Spleen (tissue), 11 donors: ENCODE results near the gene CHST15. TPM values are rescaled to one million over a fixed set of nuclear protein-coding genes. Genes with fewer than 3 reads are reported as not detected.
A peak's percentile ranks its signal among the peaks of the same experiment; 100 is the strongest.

Source experiments
- DNase-seq: peaks from one replicate; pipeline ENCODE4 v3.0.0-alpha.2; 2020
- H3K27ac ChIP-seq, 8 donors: fragments of 200-600 bp; sonication (generic) in 7 of 8; 1 replicate in 4 of 8; 2 replicates in 4 of 8; pipeline versions ENCODE4 v1.5.0 to v1.8.0; 2016 to 2021; ENCODE audit warnings: inconsistent platforms in 4 of 8, mild to moderate bottlenecking in 4 of 8, moderate library complexity in 1 of 8
- H3K27me3 ChIP-seq, 7 donors: fragments of 200-600 bp; sonication (generic) in 6 of 7; replicated peaks in 1 of 7; 1 replicate in 4 of 7; 2 replicates in 3 of 7; pipeline versions ENCODE4 v1.5.0 to v1.8.0; 2016 to 2021; ENCODE audit warnings: inconsistent platforms in 3 of 7, mild to moderate bottlenecking in 1 of 7
- H3K36me3 ChIP-seq, 6 donors: fragments of 200-600 bp; sonication (generic) in 5 of 6; 1 replicate in 4 of 6; 2 replicates in 2 of 6; pipeline versions ENCODE4 v1.5.0 to v1.8.0; 2016 to 2021; ENCODE audit warnings: inconsistent platforms in 2 of 6
- H3K4me1 ChIP-seq, 6 donors: fragments of 200-600 bp; sonication (generic) in 5 of 6; 1 replicate in 3 of 6; 2 replicates in 3 of 6; pipeline versions ENCODE4 v1.5.0 to v1.8.0; 2016 to 2021; ENCODE audit warnings: inconsistent platforms in 3 of 6
- H3K4me3 ChIP-seq, 8 donors: fragments of 200-600 bp; sonication (generic) in 7 of 8; 1 replicate in 4 of 8; 2 replicates in 4 of 8; pipeline versions ENCODE4 v1.5.0 to v1.8.0; 2016 to 2021; ENCODE audit warnings: inconsistent platforms in 4 of 8, mild to moderate bottlenecking in 4 of 8, moderate library complexity in 2 of 8
- H3K9me3 ChIP-seq, 8 donors: fragments of 200-600 bp; sonication (generic) in 7 of 8; 1 replicate in 4 of 8; 2 replicates in 4 of 8; pipeline versions ENCODE4 v1.5.0 to v1.8.0; 2016 to 2021; ENCODE audit warnings: inconsistent platforms in 4 of 8
- POLR2A ChIP-seq, 3 donors: fragments of 450-650 bp; IDR thresholded peaks; one replicate each; pipeline ENCODE4 v1.5.1; 2017; ENCODE audit warnings: antibody characterized with exemption in 3 of 3, mild to moderate bottlenecking in 1 of 3
- POLR2AphosphoS5 ChIP-seq, 3 donors: sonication (generic); formaldehyde crosslinking; IDR thresholded peaks; one replicate each; pipeline ENCODE4 v1.5.1; 2017; ENCODE audit warnings: antibody characterized with exemption in 3 of 3
- WGBS, 5 donors: extraction: QIAGEN DNeasy Blood & Tissue Kit in 3 of 5; methylation state at CpG; one replicate each; pipeline versions ENCODE4 v1.1.5 to v1.1.7; 2013 to 2018; 5-methylcytosine and 5-hydroxymethylcytosine counted together
- intact Hi-C: fragments of 100-400 bp; cut with DNase I; formaldehyde crosslinking; loops from one replicate; pipeline ENCODE4 v1.15.0; 2023; ENCODE audit warnings: low total_unique reads
- polyA plus RNA-seq, 3 donors: library from polyadenylated mRNA; stranded (reverse); fragments of 200-250 nt; gene quantifications; one replicate each; pipeline ENCODE4 v1.2.1, GENCODE V29; 2013
- total RNA-seq, 7 donors: library from RNA; depleted of rRNA in 3 of 7; stranded (reverse); fragments of >200 nt in 3 of 7; fragmentation: NEBNext Ultra II Directional in 4 of 7; extraction: Animal tissue kit (Norgen Biotek cat#: 25700) in 4 of 7; gene quantifications; one replicate each; pipeline versions ENCODE4 v1.1.0 to v1.2.1, GENCODE V29; 2016 to 2021
- TF ChIP-seq, protein P1 (sequence below), 11 experiments: fragments of 200-600 bp in 7 of 11; fragments of 450-650 bp in 4 of 11; sonication (generic) in 4 of 11; IDR thresholded peaks in 8 of 11; conservative IDR thresholded peaks in 3 of 11; 1 replicate in 7 of 11; 2 replicates in 4 of 11; pipeline versions ENCODE4 v1.4.0 to v1.8.0; 2016 to 2021; ENCODE audit warnings: antibody characterized with exemption in 11 of 11, inconsistent platforms in 4 of 11, mild to moderate bottlenecking in 1 of 11
- donor health status: healthy with polysubstance abuse.
- donor health status: DM: no; HTN: no; CAD: no; lungs with moderate emphysema.
- donor health status: DM: no; HTN: no; CAD: no.
- donor health status: Bipolar disorder and iron deficiency.
- donor health status: healthy.
- donor health status: DM: no; HTN: no; CAD: no.
- donor health status: DM: yes; HTN: yes; CAD: no.

Gene CHST15
- total and polyA plus RNA-seq, 10 donors: 6.1 to 133 (median 102) TPM

DNA sequence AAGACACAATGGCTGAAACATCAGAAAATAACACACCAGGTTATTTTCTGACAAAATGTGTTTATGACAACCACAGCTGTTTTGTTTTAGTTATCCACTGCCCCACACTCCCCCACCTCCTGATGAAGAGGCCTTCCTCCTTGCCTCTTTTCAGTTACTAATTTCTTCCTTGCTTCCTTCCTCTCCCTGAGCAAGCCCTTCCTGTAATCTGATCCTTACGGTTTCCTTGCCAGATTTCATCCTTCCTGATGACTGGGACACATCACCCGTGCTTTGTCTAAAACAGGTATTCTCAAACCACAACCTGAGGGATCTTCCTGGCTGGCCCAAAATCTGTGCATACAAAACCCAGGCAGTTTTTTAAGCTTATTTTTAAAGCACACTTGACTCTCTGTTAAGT is 39.4 kb downstream of the CHST15 start:
- Histone ChIP-seq H3K4me3 (no peak overlapping the region), H3K27ac (peak overlapping the region in 6 of 8 donors; percentile 20 to 48 (median 28)), H3K36me3 (peaks cover 0 to 26% (median 0%) of the 10 kb centered on the region in 6 donors), H3K4me1 (peaks cover 0 to 64% (median 20%) of the 10 kb centered on the region in 6 donors), H3K27me3 (no peaks in the 10 kb centered on the region), H3K9me3 (no peaks in the 10 kb centered on the region)
- no peak for DNase-seq
- intact Hi-C loops: no loop called here
- WGBS, 5 donors: 5 to 14% (median 12%) methylated on average over 2 of the region's 2 CpGs
- TF ChIP-seq, protein P1, sequence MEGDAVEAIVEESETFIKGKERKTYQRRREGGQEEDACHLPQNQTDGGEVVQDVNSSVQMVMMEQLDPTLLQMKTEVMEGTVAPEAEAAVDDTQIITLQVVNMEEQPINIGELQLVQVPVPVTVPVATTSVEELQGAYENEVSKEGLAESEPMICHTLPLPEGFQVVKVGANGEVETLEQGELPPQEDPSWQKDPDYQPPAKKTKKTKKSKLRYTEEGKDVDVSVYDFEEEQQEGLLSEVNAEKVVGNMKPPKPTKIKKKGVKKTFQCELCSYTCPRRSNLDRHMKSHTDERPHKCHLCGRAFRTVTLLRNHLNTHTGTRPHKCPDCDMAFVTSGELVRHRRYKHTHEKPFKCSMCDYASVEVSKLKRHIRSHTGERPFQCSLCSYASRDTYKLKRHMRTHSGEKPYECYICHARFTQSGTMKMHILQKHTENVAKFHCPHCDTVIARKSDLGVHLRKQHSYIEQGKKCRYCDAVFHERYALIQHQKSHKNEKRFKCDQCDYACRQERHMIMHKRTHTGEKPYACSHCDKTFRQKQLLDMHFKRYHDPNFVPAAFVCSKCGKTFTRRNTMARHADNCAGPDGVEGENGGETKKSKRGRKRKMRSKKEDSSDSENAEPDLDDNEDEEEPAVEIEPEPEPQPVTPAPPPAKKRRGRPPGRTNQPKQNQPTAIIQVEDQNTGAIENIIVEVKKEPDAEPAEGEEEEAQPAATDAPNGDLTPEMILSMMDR (IDR thresholded peaks at IDR 0.05 in 8 of 11, conservative IDR thresholded peaks at IDR 0.05 in 3 of 11): no peak
- TF ChIP-seq POLR2AphosphoS5 (IDR thresholded peaks at IDR 0.05): no peak
- TF ChIP-seq POLR2A (IDR thresholded peaks at IDR 0.05): no peak

GRCh38 chr10:124052561-124052960 is 40.8 kb downstream of the CHST15 start:
- H3K9me3 ChIP-seq: no peaks in the 10 kb centered on the region
- 95 to 98% (median 96%) methylated on average over 10 of the region's 10 CpGs for WGBS, 5 donors
- H3K4me1 ChIP-seq: peaks cover 0 to 62% (median 22%) of the 10 kb centered on the region in 6 donors
- H3K4me3 ChIP-seq: no peak overlapping the region
- no peaks in the 10 kb centered on the region for H3K27me3 ChIP-seq
- peaks cover 0 to 22% (median 0%) of the 10 kb centered on the region in 6 donors for H3K36me3 ChIP-seq
- no peak overlapping the region for H3K27ac ChIP-seq
- peak; percentile 33 for DNase-seq
- intact Hi-C loops: no loop called here
- TF ChIP-seq POLR2AphosphoS5 (IDR thresholded peaks at IDR 0.05): no peak
- TF ChIP-seq, protein P1 (IDR thresholded peaks at IDR 0.05 in 8 of 11, conservative IDR thresholded peaks at IDR 0.05 in 3 of 11): no peak
- TF ChIP-seq POLR2A (IDR thresholded peaks at IDR 0.05): no peak

DNA sequence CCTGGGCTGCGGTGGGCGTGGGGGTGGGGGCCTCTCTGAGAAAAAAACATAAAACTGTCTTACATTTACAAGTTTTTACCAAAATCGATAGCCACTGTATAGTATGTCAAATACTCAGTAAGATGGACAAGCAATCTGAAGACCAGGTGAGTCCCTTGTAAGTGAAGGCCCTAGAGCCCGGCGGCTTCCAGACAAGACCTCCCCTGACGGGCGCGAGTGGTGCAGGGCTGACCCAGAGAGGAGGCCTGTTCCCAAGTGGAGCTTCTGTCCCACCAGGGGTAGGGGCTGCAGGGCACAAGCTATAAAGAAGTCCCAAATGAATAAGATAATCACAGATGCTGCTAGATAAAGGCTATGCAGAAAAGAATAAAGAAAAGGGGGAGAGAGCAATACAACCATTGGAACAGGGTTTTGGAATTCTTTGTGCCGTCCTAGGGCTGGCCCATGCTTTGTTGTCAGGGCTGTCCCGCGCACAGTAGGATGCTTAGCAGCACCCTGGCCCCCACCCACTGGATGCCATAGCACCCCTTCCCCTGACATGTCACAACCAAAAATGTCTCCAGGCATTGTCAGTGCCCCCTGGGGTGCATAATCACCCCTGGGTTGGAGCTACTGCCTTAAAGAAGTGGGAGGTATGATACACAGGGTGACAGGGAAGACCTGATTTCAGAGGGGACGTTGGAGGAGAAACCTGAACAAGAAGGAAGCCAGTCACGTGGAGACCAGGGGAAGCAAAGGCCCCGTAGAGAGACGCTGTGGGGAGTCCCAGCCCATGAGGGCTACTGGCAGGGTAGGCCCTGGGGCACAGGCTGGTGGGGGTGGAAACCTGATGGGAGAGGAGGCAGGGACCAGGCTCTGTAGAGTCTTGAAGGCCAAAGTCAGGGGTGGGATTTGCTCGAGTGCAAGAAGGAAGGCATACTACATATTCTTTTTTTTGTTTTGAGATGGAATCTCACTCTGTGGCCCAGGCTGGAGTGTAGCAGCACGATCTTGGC is 43.1 kb downstream of the CHST15 start:
- WGBS, 5 donors: 82 to 92% (median 87%) methylated on average over 17 of the region's 17 CpGs
- no peaks in the 10 kb centered on the region for H3K9me3 ChIP-seq
- H3K27me3 ChIP-seq: no peaks in the 10 kb centered on the region
- H3K27ac ChIP-seq: peak overlapping the region in 5 of 8 donors; percentile 18 to 59 (median 55)
- peaks cover 0 to 31% (median 0%) of the 10 kb centered on the region in 6 donors for H3K36me3 ChIP-seq
- no peak overlapping the region for H3K4me3 ChIP-seq
- peaks cover 0 to 64% (median 25%) of the 10 kb centered on the region in 6 donors for H3K4me1 ChIP-seq
- peak; percentile 74 for DNase-seq
- intact Hi-C loops: no loop called here
- TF ChIP-seq POLR2AphosphoS5 (IDR thresholded peaks at IDR 0.05) (peak in 2 of 3 donors; percentile 3 to 18), POLR2A (IDR thresholded peaks at IDR 0.05) (no peak)
- TF ChIP-seq, protein P1 (IDR thresholded peaks at IDR 0.05 in 8 of 11, conservative IDR thresholded peaks at IDR 0.05 in 3 of 11): no peak

- Histone ChIP-seq H3K27me3 (no peaks in the 10 kb centered on the region), H3K27ac (peak overlapping the region in 5 of 8 donors; percentile 7 to 59 (median 55)), H3K4me1 (peaks cover 0 to 67% (median 24%) of the 10 kb centered on the region in 6 donors), H3K9me3 (no peaks in the 10 kb centered on the region), H3K36me3 (peaks cover 0 to 38% (median 1%) of the 10 kb centered on the region in 6 donors), H3K4me3 (no peak overlapping the region)
- TF ChIP-seq POLR2A (IDR thresholded peaks at IDR 0.05) (no peak), POLR2AphosphoS5 (IDR thresholded peaks at IDR 0.05) (no peak)
- TF ChIP-seq, protein P1 (IDR thresholded peaks at IDR 0.05 in 8 of 11, conservative IDR thresholded peaks at IDR 0.05 in 3 of 11): no peak
- 88 to 95% (median 92%) methylated on average over 5 of the region's 5 CpGs for WGBS, 5 donors
- DNase-seq: peak; percentile 21
- intact Hi-C loops: no loop called here
Observed at GRCh38 chr10:124049484-124049883, 43.9 kb downstream of the CHST15 start.
